ENCODE data around the gene LRRC3C.
"Not testable (repeated sequence)": the region's sequence is repeated elsewhere in the genome, so short reads cannot be mapped to it uniquely, and the experiment has no call there.

The LRRC3C gene

GRCh38 chr17:39946551-39947330, 19.2 kb downstream of the LRRC3C start:
- DNase-seq (ENCODE audit: low read depth) = no peak

DNA sequence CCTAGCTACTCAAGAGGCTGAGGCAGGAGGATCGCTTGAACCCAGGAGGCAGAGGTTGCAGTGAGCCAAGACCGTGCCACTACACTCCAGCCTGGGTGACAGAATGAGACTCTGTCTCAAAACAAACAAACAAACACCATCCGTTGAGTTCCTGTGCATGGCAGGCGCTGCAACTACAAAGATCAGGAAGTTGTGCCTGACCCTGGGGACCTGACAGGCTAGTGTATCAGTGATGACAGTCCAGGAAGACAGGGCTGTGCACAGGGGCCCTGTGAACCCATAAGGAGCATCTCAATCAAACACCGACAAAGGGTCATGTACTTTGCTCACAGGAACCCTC, 20.9 kb downstream of the LRRC3C start:
- DNase-seq (ENCODE audit: low read depth) = not testable (repeated sequence)

GRCh38 chr17:39949028-39949427, 21.5 kb downstream of the LRRC3C start:
- no peak for DNase-seq (ENCODE audit: low read depth)

- no peak for DNase-seq (ENCODE audit: low read depth)
Observed at GRCh38 chr17:39950871-39951348, 23.4 kb downstream of the LRRC3C start.

DNA sequence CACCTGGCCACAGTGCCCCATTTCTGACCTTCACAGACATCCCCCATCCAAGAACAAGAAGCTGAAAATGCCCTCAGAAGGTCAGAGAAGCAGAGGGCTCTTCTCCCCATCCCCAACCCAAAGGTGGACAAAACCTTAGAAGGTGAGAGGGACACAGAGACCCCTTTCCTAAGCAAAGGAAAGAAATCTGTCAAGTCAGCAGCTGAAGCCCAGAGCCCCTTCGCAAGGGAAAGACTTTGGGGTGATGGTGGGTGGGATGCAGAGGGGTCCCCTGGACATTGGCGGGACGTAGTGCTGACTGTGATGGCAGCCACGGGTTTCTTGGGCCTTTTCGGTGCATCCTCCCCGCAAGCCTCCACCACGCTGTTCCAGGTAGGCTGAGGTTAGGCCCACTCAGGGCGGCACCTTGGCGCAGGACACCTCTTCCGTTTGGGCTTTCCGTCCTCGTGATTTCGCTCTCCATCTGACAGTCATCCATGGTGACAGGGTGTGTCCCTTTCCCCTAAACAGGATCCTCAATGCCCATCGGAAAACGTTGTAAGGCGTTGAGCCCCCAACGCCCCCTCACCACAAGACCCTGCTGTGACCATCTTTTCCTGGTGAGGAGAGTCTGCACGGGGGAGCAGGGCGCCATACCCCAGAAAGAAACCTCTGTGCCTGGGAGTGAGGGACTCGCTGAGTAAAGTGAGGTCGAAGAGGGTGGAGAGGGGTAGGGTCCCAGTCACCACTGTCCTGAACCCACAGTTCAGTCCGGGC, 24.6 kb downstream of the LRRC3C start:
- DNase-seq (ENCODE audit: low read depth) = no peak

GRCh38 chr17:39952680-39953470, 25.3 kb downstream of the LRRC3C start:
- DNase-seq (ENCODE audit: low read depth) = peak; percentile 96

GRCh38 chr17:39953471-39953888, 25.9 kb downstream of the LRRC3C start:
- no peak for DNase-seq (ENCODE audit: low read depth)

DNA sequence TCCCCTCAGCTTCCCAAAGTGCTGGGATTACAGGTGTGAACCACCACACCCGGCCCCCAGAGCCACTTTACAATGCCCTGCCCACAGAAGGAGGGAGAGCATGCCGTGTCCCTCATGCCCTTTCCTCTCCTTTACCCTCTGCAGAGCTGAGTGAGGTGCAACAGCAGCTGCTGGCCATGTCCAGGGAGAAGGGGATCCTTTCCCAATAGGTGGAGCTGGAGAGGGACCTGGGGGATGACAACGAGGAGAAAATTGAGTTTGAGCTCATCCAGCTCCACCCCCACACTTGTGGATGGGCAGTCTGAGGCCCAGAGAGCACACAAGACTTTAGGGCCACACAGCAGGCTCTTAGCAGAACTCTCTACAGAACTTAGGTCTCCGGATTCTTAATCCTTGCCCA, 27.3 kb downstream of the LRRC3C start:
- DNase-seq (ENCODE audit: low read depth) = no peak

DNA sequence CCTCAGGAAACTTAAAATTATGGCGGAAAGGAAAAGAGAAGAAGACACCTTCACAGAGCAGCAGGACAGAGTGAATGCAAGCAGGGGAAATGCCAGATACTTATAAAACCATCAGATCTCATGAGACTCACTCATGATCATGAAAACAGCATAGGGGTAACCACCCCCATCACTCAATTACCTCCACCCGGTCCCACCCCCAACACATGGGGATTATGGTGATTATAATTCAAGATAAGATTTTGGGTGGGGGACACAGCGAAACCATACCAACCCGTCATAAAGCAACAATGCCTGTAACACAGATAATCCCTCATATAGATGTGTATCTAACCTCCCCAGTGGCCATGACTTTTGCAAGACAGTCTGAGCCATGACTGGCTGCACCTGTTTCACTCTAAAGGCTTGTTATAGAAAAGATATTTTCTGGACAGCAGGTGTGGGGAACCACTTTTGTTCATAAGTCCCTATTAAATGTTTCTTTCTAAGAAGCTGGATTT, 28.2 kb downstream of the LRRC3C start:
- no peak for DNase-seq (ENCODE audit: low read depth)

DNA sequence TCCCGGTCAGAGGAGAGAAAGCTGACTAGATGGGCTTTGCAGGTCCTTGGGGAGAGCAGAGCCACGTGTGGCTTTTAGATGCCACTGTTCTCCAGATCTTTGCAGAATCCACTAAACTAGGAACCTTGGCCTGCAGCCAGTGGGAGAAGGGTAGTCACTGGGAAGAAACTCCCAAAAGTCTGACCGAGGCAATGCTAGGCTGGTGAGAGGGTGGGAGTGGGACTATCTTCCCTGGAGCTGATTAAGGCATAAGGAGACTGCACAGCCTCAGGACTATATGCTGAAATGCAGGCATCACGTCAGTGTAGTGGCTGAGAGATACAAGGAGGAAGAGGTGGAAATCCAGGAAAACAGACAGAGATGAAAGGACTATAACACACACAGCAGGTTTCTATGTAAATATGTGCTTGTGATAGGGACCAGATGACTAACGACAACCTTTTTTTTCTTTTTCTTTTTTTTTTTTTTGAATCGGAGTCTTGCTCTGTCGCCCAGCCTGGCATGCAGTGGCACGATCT, 33.1 kb downstream of the LRRC3C start:
- DNase-seq (ENCODE audit: low read depth) = no peak

DNA sequence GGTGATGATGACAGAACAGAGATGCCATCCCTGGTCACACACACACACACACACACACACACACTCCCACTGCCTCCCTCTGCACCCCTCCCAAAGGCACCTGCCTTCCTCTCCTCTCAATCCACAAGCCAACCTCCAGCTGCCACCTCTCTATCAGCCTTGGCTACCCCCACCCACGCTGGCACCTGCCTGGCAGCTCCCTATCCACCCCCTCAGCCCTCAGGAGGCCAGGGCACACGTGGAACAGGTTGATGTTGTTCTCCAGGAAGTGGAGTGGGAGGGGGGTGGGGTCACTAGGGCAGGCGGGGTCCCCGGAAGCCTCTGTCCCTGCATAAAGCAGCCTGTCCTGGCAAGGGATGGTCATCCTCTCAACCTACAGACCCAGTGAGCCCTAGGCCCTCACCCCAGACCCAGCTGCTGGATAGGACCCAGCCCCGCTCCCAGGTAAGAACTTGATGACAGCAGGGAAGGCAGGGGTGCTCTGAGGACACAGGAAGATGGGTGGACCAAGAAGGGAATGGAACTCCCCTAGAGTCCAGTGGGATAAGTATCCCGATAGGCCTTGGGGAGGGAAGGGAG, 35.2 kb downstream of the LRRC3C start, which contains the start of gene GSDMA:
Gene GSDMA (plus strand): TSS at position 363 of the 579 bp plus-strand sequence. CDS start 2,684 bp downstream, outside the sequence.
- DNase-seq (ENCODE audit: low read depth) = no peak

- DNase-seq (ENCODE audit: low read depth) = no peak
Observed at GRCh38 chr17:39963829-39964228, 36.3 kb downstream of the LRRC3C start.

DNA sequence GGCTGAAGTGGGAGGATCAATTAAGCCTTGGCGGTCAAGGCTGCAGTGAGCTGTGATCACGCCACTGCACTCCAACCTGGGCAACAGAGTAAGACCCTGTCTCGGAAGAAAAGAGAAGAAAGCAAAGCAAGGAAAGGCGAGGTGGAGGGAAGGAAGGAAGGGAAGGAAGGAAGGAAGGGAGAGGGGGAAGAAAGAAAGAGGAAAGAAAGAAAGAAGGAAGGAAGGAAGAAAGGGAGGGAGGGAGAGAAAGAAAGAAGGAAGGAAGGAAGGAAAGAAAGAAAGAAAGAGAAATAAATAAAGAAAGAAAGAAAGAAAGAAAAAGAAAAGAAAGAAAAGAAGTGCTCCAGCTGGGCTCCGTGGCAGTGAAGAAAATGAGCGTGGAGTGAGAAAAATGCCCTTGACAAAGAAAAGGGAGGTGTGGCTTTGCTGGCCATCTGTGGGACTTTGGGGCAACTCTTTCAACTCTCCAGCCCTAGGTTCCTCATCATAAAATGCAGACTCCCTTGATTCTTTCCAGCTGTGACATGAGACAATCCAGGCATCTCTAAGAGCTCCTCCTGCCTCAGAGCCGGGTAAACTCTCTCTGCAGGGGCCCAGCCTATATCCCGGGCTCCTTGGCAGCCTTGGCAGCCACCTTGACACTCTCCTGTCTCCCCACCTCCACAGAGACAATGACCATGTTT, 37.6 kb downstream of the LRRC3C start:
- DNase-seq (ENCODE audit: low read depth) = no peak

DNA sequence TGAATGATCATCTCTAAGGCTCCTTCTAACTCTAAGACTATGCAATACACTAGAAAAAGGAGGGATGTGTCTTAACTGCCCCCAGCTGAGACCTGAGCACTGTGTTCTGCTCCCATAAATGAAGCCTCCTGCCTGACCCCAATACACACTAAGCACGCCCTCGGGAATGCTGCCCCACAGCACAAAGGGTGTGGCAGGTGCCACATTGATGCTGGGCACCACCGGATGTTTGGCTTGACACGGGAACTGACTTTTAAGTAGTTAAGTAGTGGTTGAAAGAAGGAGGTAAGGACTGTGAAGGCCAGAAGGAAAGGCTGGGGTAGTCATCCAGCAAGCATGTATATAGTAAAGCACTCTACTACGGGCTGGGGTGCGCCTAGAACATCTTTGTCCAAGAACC, 39.2 kb downstream of the LRRC3C start:
- no peak for DNase-seq (ENCODE audit: low read depth)

- DNase-seq (ENCODE audit: low read depth) = no peak
Observed at GRCh38 chr17:39968761-39969160, 41.2 kb downstream of the LRRC3C start.

- no peak for DNase-seq (ENCODE audit: low read depth)
Observed at GRCh38 chr17:39969375-39969774, 41.8 kb downstream of the LRRC3C start.

DNA sequence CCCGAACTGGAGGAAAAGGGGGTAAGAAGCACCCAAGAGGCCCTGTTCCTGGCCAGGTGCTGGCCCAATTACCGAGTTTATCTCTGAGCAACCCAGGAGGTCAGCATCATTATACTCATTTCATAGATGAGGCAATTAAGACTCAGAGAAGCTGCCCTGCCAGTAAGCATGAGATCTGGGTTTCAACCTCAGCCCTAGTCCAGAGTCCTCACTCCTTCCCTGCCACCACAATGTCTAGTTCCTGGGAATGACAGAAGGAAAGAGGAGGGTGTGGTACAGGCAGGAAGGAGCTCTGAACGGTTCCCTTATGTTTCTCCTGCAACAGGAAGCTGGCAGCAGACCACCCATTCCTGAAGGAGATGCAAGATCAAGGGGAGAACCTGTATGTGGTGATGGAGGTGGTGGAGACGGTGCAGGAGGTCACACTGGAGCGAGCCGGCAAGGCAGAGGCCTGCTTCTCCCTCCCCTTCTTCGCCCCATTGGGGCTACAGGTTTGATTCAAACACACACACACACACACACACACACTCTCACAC, 42.7 kb downstream of the LRRC3C start:
- no peak for DNase-seq (ENCODE audit: low read depth)

DNA sequence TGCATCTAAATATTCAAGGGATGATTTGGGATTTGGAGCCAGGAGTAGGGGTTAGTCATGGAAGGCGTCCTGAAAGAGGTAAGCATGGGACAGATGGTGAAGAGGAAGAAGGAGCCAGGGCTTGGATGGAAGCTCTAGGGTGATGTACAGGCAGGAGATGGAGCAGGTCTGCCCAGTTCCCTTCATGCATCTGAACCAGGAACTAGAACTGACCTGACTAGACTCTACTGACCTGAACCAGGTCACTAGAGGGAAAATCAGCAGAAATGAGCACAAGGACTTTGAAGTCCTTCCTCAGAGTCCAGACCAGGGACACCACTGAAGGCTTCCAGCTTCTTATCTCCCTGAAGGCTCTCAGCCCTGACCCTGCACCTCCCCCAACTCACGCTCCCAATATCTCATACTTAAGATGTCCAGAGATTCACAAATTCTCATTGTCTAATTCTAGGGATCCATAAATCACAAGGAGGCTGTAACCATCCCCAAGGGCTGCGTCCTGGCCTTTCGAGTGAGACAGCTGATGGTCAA, 43.6 kb downstream of the LRRC3C start:
- no peak for DNase-seq (ENCODE audit: low read depth)

DNA sequence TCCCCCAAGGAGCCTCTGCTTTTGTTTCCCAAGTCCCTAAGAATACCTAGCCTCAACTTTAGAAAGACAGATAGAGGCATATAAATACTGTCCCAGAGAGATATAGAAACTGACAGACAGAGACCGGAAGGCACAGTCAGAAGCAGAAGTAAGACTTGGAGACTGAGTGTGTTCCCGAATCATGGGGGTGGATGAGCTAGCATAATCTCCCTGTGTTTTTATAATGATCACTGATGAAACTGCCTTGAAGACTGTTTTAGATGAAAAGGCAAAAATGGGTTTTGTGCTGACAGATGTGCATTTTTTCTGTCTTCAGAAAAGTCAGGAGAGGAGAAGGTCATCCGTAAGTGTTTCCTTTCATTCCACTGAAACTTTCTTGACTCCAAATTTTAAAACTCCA, 44.7 kb downstream of the LRRC3C start:
- no peak for DNase-seq (ENCODE audit: low read depth)

DNA sequence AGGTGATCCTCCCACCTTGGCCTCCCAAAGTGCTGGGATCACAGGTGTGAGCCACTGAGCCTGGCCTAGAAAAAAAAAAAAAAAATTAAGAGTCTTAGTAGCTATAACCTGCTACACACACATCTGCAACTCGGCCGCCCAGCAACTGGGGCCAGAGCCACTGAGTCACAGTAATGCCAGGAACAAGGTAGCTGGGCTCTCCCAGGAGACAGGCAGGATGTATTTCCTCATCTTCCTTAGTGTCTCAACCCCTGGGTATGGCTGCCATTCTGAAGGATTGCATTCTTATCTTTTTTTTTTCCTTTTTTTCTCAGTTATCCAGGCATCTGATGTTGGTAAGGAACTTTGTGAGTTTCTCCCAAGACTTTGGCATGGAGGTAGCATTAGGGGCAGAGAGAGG, 46.0 kb downstream of the LRRC3C start:
- DNase-seq (ENCODE audit: low read depth) = no peak

- DNase-seq (ENCODE audit: low read depth) = no peak
Observed at GRCh38 chr17:39974433-39974832, 46.9 kb downstream of the LRRC3C start.
